ENCODE data around the gene TMED3. TPM values are rescaled to one million over a fixed set of nuclear protein-coding genes. Genes with fewer than 3 reads are reported as not detected.

The TMED3 gene
- total RNA-seq, 2 experiments from 2014 or later: 35.3 to 41.8 TPM

DNA sequence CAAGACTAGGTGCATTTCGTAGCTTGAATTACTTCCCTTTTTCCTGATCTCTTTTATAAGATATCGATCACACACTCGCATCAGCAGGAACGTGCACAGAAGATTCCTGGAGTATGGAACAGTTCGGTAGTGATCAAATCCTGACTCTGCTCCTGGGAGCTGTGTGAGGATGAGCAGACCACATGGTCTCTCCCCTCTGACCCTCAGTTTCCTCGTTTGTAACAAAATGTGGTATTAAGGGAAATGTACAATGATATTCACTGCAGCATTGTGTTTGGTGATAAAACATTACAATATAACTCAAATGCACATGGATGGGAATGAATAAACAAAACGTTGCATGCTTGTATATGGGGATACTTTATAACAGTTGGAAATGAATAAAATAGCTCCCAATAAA is 26.7 kb downstream of the TMED3 start:
- no peaks in the 10 kb centered on the region for H3K9me3 Mint-ChIP-seq (ENCODE audit: low read depth)
- CTCF ChIA-PET: interaction anchor here (1.0 to 1.5 kb wide), 4 partner anchors 18 to 516 kb away, joined by 3 to 5 read pairs (median 4); no protein-coding TSS in a partner anchor

DNA sequence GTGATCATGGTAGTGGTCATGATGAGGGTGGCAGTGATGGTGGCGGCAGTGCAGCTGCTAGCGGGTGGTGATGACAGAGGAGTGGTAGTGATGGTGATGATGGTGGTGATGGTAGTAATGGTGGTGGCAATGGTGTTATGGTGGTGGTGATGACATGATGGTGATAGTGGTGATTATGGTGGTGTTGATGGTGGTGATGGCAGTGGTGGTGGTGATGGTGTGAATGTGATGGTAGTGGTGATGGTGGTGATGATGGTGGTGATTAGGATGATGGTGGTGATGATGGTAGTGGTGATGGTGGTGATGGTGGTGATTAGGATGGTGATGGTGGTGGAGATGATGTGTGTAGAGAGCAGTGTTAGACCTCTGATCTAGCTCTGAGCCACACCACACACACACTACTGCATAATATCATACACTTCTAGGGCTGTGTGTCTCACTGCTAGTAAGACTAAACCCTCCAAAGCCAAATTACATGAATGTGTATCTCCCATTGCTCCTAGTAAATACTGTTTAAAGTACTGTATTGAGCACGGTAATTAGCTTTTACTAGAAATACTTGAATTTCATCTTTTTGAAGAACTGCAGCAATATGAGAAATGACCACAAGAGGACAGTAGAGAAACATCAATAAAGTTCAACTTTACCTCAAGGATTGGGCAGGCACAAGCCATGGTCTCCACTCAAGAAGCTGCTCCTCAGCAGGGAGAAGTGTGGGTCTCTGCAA is 28.8 kb downstream of the TMED3 start:
- ATAC-seq: no peak
- H3K4me3 Mint-ChIP-seq: no peak overlapping the region
- no peaks in the 10 kb centered on the region for H3K36me3 Mint-ChIP-seq
- CTCF ChIA-PET: interaction anchor here (0.7 to 2.5 kb wide), 19 partner anchors 9 to 654 kb away, joined by 3 to 23 read pairs (median 3); partner anchors contain the start of gene TMED3
- no peaks in the 10 kb centered on the region for H3K27me3 Mint-ChIP-seq
- no peak overlapping the region for H3K27ac Mint-ChIP-seq
- no peak for DNase-seq
- no peaks in the 10 kb centered on the region for H3K9me3 Mint-ChIP-seq (ENCODE audit: low read depth)
- no peaks in the 10 kb centered on the region for H3K4me1 Mint-ChIP-seq

More for the DNA sequence above, 26.7 kb downstream of the TMED3 start:
- no peaks in the 10 kb centered on the region for H3K36me3 Mint-ChIP-seq
- no peak for DNase-seq
- H3K4me3 Mint-ChIP-seq: no peak overlapping the region
- H3K4me1 Mint-ChIP-seq: no peaks in the 10 kb centered on the region
- no peaks in the 10 kb centered on the region for H3K27me3 Mint-ChIP-seq
- ATAC-seq: no peak
- no peak overlapping the region for H3K27ac Mint-ChIP-seq

DNA sequence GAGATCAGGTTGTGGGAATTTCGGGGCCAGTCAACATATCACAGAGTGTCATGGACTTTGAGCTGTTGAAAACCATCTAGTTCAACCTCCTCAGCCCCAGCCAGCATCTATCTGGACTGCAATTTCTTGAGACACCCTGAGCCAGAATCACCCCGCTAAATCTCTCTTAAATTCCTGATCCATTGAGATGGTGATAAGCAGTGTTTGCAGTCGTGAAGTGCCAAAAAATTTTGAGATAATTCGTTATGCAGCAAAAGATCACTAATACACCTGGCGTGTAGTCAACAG is 29.3 kb downstream of the TMED3 start:
- no peaks in the 10 kb centered on the region for H3K27me3 Mint-ChIP-seq
- no peaks in the 10 kb centered on the region for H3K36me3 Mint-ChIP-seq
- CTCF ChIA-PET: interaction anchor here (1.0 to 2.5 kb wide), 16 partner anchors 9 to 653 kb away, joined by 3 to 23 read pairs (median 4); partner anchors contain the start of gene TMED3
- H3K4me3 Mint-ChIP-seq: no peak overlapping the region
- ATAC-seq: no peak
- no peak overlapping the region for H3K27ac Mint-ChIP-seq
- no peak for DNase-seq
- H3K9me3 Mint-ChIP-seq (ENCODE audit: low read depth): no peaks in the 10 kb centered on the region
- H3K4me1 Mint-ChIP-seq: no peaks in the 10 kb centered on the region

DNA sequence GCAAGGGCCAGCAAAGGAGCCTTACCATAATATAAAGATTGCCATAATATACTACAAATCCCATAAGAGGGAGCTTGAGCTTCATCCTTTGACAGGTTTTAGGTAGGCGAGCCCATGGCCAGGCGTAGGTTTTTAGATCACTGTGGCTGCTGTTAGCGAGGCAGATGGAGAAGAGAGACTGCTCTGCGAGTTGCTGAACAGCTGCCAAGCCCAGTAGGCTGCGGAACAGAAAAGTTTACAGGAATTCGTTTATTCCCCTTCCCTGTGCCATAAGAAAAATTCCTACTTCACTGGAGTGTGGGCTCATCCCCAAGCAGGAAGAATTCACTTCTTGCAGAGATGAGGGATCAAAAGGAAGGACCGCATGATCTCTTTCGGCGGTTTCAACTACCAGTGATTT is 30.5 kb downstream of the TMED3 start:
- no peaks in the 10 kb centered on the region for H3K27me3 Mint-ChIP-seq
- no peak overlapping the region for H3K27ac Mint-ChIP-seq
- no peaks in the 10 kb centered on the region for H3K36me3 Mint-ChIP-seq
- H3K4me3 Mint-ChIP-seq: no peak overlapping the region
- no peaks in the 10 kb centered on the region for H3K9me3 Mint-ChIP-seq (ENCODE audit: low read depth)
- DNase-seq (no peak), ATAC-seq (no peak)
- no peaks in the 10 kb centered on the region for H3K4me1 Mint-ChIP-seq
- CTCF ChIA-PET: interaction anchor here (1.4 to 2.5 kb wide), 2 partner anchors 31 to 513 kb away, joined by 4 to 23 read pairs; partner anchors contain the start of gene TMED3

DNA sequence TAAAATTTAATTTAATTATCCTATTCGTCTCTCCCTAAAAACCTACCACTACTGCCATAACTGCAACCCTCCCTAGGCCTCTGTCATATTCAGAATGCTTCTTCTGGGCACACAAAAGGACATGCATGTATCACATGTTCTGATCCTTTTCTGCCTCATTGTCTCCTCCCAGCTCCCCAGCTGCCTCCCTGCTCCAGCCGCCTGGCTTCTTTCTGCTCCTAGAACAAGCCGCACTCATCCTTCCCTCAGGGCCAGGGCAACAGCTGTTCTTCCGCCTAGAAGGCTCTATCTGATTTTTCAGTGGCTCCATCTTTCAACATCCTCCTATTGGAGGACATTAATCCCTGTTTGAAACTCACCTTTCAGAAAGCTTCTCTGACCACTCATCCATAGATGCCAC is 38.6 kb downstream of the TMED3 start:
- ATAC-seq: no peak

DNA sequence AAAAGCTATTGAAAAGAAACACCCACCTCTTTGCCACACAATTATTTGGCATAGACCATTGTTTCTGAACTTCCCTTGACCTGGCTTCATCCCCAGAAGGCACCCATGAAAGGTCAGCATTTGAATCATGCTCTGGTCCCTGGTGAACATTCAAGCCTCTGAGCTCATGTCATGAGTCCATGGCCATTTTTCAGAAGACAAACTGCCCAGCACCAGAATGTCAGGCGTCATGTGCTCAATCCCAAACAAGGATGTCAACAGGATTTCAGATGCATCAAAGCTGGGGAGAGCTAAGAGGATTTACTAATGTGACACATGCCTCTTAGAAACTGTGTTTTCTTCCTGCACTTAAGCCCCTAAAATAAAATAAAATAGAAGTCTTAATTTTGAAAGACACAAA is 41.3 kb downstream of the TMED3 start:
- CTCF ChIA-PET: interaction anchor here (2.0 to 2.2 kb wide), 2 partner anchors 12 to 29 kb away, joined by 6 to 7 read pairs; no protein-coding TSS in a partner anchor
- no peaks in the 10 kb centered on the region for H3K9me3 Mint-ChIP-seq (ENCODE audit: low read depth)
- H3K36me3 Mint-ChIP-seq: no peaks in the 10 kb centered on the region
- no peaks in the 10 kb centered on the region for H3K27me3 Mint-ChIP-seq
- no peaks in the 10 kb centered on the region for H3K4me1 Mint-ChIP-seq
- DNase-seq (no peak), ATAC-seq (no peak)
- no peak overlapping the region for H3K4me3 Mint-ChIP-seq
- no peak overlapping the region for H3K27ac Mint-ChIP-seq

More for the DNA sequence above, 38.6 kb downstream of the TMED3 start:
- Mint-ChIP-seq H3K27ac (no peak overlapping the region), H3K4me3 (no peak overlapping the region), H3K9me3 (ENCODE audit: low read depth) (no peaks in the 10 kb centered on the region), H3K4me1 (no peaks in the 10 kb centered on the region), H3K27me3 (no peaks in the 10 kb centered on the region), H3K36me3 (no peaks in the 10 kb centered on the region)
- DNase-seq: no peak
- CTCF ChIA-PET: interaction anchor here (1.0 kb wide), 1 partner anchor 10 kb away, joined by 3 read pairs; no protein-coding TSS in a partner anchor

DNA sequence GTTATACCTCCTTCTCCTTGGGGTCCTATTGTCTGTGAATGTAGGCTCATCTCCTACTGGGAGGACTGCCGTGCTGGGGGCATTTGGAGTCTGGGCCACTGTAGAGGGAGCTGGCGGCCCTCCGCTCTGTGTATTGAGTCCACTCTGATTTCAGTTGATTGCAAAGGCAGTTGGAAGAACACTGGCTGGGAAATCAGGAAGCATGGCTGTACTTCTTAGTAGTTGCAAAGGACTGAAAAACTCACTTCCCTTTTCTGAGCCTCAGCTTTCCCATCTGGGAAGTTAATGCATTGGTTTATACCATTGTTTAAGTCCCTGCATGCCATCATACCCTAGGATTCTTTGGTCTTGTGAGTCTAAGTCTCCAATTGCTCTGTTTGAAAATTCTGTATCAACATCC is 46.7 kb downstream of the TMED3 start:
- Mint-ChIP-seq H3K9me3 (ENCODE audit: low read depth) (no peaks in the 10 kb centered on the region), H3K36me3 (peaks cover 2% of the 10 kb centered on the region), H3K4me3 (no peak overlapping the region), H3K27me3 (no peaks in the 10 kb centered on the region), H3K27ac (no peak overlapping the region), H3K4me1 (no peaks in the 10 kb centered on the region)
- DNase-seq (no peak), ATAC-seq (no peak)
- CTCF ChIA-PET: no interaction called here

DNA sequence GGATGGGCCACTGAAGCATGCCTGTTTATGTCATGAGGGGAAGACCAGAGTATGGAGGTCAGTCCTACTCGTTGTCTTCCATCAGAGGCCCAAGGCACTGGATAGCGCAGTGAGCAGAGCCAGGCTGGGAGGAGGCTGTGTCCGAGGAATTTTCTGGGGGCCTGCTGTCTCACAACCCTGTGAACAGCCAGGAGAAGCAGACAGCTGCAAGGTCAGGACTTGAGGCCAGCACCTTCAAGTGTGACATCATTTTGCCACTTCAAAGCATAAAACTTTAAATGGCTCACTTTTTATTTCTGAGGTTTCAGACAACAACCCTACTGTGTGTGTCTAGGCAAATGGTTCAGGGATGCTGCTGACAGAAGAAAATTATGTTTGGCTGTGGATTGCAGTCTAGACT is 47.2 kb downstream of the TMED3 start:
- Mint-ChIP-seq H3K9me3 (ENCODE audit: low read depth) (no peaks in the 10 kb centered on the region), H3K27ac (no peak overlapping the region), H3K4me3 (no peak overlapping the region), H3K36me3 (peaks cover 5% of the 10 kb centered on the region), H3K27me3 (no peaks in the 10 kb centered on the region), H3K4me1 (no peaks in the 10 kb centered on the region)
- CTCF ChIA-PET: no interaction called here
- DNase-seq: no peak
- no peak for ATAC-seq

DNA sequence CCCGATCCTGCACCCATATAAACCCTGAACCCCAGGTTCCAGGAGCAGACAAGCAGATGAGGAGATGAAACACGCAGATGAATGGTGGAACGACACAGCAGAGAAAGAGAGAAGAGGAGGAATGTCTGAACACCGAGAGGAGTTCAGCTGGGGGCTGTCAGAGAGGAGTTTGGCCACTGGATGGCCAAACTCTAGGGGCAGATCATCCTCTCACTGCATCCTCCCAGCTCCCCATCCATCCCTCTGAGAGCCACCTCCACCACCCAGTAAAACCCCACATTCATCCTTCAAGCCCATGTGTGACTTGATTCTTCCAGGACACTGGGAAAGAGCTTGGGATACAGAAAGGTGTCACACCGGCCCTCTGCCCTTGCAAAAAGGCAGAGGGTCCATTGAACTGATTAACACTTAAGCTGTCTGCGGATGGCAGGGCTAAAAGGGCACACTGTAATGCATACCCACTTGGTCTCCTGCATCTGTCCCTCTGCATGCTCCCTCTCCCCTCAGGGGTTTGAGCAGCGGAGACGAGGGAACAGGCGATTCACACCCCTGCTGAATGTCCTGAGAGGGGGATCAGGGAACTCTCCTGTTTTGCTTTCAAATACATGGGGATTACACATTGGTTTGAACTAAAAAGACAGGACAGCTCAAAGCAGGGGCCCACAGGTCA is 53.8 kb downstream of the TMED3 start:
- H3K4me3 Mint-ChIP-seq: no peak overlapping the region
- CTCF ChIA-PET: no interaction called here
- H3K36me3 Mint-ChIP-seq: peaks cover 5% of the 10 kb centered on the region
- no peak for DNase-seq
- no peak overlapping the region for H3K27ac Mint-ChIP-seq
- H3K9me3 Mint-ChIP-seq (ENCODE audit: low read depth): no peaks in the 10 kb centered on the region
- no peaks in the 10 kb centered on the region for H3K4me1 Mint-ChIP-seq
- ATAC-seq: no peak
- H3K27me3 Mint-ChIP-seq: no peaks in the 10 kb centered on the region

DNA sequence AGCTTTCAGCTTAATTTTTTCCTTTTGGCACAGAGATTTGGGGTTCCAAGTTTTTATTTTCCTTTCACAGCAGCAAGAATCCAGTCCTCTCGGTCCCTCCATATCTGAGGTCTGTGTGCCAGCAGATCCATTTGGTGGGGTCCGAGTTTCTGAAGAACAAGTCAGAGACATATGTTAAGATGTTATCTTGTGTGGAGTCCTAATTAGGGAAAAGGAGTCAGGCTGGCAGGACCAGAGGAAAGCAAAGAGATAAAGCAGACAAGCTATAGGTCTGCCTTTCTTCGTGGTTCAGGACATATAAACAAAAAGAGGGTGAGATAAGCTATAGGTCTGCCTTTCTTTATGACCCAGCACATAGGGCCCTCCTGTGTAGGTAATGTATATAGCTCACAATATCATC is 54.9 kb downstream of the TMED3 start:
- DNase-seq (no peak), ATAC-seq (no peak)
- Mint-ChIP-seq H3K4me3 (no peak overlapping the region), H3K27ac (no peak overlapping the region), H3K4me1 (no peaks in the 10 kb centered on the region), H3K9me3 (ENCODE audit: low read depth) (no peaks in the 10 kb centered on the region), H3K27me3 (no peaks in the 10 kb centered on the region), H3K36me3 (peaks cover 5% of the 10 kb centered on the region)
- CTCF ChIA-PET: interaction anchor here (3.3 kb wide), 1 partner anchor 16 kb away, joined by 20 read pairs; no protein-coding TSS in a partner anchor

DNA sequence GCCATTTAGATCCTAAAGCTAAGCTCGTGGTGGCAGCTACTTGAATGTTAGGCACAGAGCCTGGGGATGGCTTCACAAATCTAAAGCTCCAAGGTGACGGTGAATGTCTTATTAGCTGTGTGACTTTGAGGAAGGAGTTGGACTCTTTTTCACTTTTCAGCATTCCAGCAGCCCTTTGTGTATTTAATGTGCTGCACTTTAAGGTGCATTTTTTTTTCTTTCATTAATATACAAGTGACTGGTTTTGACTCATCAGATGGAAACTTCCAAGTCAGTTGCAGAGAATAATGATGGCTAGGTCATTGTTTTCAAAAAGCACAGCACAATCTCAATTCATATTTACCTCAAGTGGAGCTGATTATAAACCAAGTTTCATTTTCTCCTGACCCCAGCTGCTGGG is 55.8 kb downstream of the TMED3 start:
- Mint-ChIP-seq H3K36me3 (peaks cover 5% of the 10 kb centered on the region), H3K4me3 (no peak overlapping the region), H3K9me3 (ENCODE audit: low read depth) (no peaks in the 10 kb centered on the region), H3K27me3 (no peaks in the 10 kb centered on the region), H3K27ac (no peak overlapping the region), H3K4me1 (no peaks in the 10 kb centered on the region)
- ATAC-seq: no peak
- CTCF ChIA-PET: interaction anchor here (1.1 to 3.3 kb wide), 2 partner anchors 15 to 207 kb away, joined by 3 to 20 read pairs; no protein-coding TSS in a partner anchor
- no peak for DNase-seq

DNA sequence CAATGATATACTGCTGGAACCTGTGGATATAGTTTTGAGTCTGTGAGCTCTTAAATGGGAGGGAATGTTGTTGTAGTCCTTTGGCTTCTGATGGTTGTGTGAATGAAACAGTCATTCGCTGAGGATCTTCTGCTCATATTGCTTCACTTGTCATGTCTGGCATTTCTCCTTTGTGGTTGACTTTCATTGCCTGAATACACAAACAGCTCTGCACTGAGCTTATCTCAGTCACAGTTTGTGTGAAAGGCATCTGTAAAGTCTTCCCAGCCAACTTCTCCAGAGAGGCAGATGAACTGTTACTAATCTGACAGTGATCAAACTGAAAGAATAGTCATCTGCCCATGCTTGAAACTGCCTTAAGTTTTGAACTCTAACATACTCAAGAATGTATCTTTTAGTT is 59.8 kb downstream of the TMED3 start:
- H3K4me3 Mint-ChIP-seq: no peak overlapping the region
- H3K27me3 Mint-ChIP-seq: no peaks in the 10 kb centered on the region
- H3K4me1 Mint-ChIP-seq: no peaks in the 10 kb centered on the region
- DNase-seq: no peak
- H3K27ac Mint-ChIP-seq: no peak overlapping the region
- H3K9me3 Mint-ChIP-seq (ENCODE audit: low read depth): no peaks in the 10 kb centered on the region
- ATAC-seq: no peak
- H3K36me3 Mint-ChIP-seq: no peaks in the 10 kb centered on the region
- CTCF ChIA-PET: interaction anchor here (1.2 kb wide), 1 partner anchor 11 kb away, joined by 3 read pairs; no protein-coding TSS in a partner anchor

DNA sequence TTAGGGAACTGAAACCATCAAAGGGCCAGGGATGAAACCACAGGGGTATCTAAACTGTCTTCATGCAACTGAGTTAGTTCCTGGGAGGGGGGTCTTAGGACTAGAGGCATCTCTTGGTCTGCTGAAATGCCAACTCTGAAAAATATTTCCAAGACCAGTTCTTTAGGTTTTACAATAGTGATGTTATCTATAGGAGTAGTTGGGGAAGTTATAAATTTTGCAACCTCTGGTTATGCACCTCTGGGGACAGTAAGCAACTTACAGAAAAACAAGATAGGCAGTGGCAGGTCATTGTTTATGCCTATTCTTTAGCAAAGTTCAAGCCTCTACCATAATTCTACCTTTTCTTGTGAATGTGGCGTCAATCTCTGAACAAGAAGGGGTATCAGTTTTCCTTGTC is 60.7 kb downstream of the TMED3 start:
- Mint-ChIP-seq H3K27ac (no peak overlapping the region), H3K27me3 (no peaks in the 10 kb centered on the region), H3K4me3 (no peak overlapping the region), H3K9me3 (ENCODE audit: low read depth) (no peaks in the 10 kb centered on the region), H3K4me1 (no peaks in the 10 kb centered on the region), H3K36me3 (no peaks in the 10 kb centered on the region)
- DNase-seq (no peak), ATAC-seq (no peak)
- CTCF ChIA-PET: no interaction called here

DNA sequence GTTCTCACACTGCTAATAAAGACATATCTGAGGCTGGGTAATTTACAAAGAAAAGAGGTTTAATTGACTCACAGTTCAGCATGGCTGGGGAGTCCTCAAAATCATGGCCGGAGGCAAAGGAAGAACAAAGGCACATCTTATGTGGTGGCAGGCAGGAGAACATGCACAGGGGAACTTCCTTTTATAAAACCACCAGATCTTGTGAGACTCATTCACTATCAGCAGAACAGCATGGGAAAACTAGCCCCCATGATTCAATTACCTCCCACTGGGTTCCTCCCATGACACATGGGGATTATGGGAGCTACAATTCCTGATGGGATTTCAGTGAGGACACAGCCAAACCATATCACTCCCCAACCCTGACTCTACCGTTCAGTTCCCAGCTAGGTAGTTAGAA is 61.5 kb downstream of the TMED3 start:
- CTCF ChIA-PET: interaction anchor here (1.1 kb wide), 1 partner anchor 9 kb away, joined by 5 read pairs; no protein-coding TSS in a partner anchor

More for the DNA sequence above, 61.5 kb downstream of the TMED3 start:
- Mint-ChIP-seq H3K27ac (no peak overlapping the region), H3K36me3 (no peaks in the 10 kb centered on the region), H3K4me3 (no peak overlapping the region), H3K4me1 (no peaks in the 10 kb centered on the region), H3K27me3 (no peaks in the 10 kb centered on the region), H3K9me3 (ENCODE audit: low read depth) (no peaks in the 10 kb centered on the region)
- ATAC-seq: no peak
- DNase-seq: no peak

Measured in activated CD8-positive, alpha-beta memory T cell treated with anti-CD3 and anti-CD28 coated beads, Interleukin-2, amount 10 ng/mL, durations not matched to agents 7 days and 5 days (primary cell).